HG03460 (cell line): ENCODE results near the gene CLSTN2.

Experiments
- ATAC-seq: cut with Tn5 transposase; IDR thresholded peaks from one replicate; pipeline ENCODE4 v1.9.1; 2021; ENCODE audit not compliant: unreplicated experiment

Gene CLSTN2

DNA sequence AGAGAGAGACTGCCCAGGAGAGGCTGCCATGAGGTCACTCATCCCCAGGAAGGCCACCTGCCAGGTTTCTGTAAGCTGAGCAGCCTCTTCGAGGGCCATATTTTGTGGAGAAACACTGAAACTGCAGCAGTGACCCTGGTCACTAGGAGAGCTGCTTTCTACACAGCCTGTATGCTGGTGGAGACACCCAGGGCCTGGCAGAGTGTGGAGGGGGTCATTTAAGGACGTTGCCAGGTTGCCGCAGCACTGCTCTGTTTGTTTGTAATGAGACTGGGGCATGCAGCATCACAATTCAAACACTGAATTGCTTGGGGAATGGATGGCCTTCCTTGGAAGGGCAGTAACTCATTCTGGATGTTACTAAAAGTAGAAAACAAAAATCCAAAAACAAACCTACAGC, 638.0 kb downstream of the CLSTN2 start:
- no peak for ATAC-seq

- ATAC-seq: no peak
These were observed 639.4 kb downstream of the CLSTN2 start for GRCh38 chr3:140574375-140574774.

- no peak for ATAC-seq
These were observed 641.5 kb downstream of the CLSTN2 start for GRCh38 chr3:140576449-140576848.

- no peak for ATAC-seq
These were observed 642.9 kb downstream of the CLSTN2 start for GRCh38 chr3:140577911-140578310.

GRCh38 chr3:140579260-140579659, 644.3 kb downstream of the CLSTN2 start:
- no peak for ATAC-seq

DNA sequence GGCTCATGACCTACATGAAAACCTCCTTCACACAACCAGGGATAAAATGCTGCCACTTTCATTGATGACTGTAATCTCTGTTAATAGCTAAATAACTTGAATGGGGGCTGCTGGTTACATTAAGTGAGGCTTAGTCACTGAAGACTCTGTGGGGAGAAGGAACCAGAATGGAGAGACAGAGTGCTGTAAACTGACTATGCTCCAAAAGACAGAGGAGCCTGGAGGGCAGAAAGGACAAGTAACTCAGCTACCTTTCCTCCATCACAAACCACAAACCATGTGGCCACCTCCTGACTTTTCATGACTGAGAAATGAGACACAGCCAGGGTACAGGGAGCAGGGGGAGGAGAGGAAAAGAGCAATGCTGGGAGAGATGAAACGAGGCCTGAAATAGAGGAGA, 645.8 kb downstream of the CLSTN2 start:
- ATAC-seq: no peak

GRCh38 chr3:140584549-140584948, 649.6 kb downstream of the CLSTN2 start:
- ATAC-seq: no peak

DNA sequence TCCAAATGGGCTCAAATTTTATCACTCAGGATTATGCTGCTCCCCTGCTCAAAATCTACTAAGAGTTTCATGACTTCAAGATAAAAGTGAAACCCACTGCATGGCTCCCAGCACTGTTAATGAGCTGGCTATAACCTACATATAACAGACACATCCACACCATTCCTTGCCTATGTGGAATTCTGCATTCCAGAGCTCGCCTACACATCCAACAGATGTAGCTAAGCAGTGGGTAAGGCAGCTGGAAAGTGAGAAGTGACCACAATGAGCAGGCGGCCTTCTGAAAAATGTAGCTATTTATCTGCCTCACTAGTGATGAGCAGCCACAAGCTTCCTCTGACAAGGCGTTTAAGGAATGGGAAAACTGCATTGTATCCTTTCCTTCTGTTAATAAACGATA, 650.8 kb downstream of the CLSTN2 start:
- ATAC-seq: no peak

- no peak for ATAC-seq
These were observed 651.3 kb downstream of the CLSTN2 start for GRCh38 chr3:140586311-140586710.

- no peak for ATAC-seq
These were observed 653.6 kb downstream of the CLSTN2 start for GRCh38 chr3:140588558-140588957.

DNA sequence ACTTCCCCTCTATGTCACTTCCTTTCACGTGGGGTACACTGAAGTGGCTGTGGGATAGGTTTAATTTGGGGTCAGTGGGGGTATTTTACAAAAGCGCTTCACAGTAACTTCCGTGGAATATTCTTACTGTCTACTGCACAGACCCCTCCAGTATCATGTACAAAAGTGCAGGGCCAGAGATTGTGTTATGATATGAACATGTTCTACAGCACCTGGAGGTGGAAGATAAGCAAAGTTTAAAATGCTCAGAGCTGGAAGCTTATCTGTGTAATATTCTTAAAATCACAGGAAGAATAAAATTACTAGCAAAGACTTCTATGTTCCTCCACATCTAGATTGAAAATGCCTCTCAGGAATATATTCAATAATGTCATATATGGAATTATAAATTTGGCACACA, 658.8 kb downstream of the CLSTN2 start:
- ATAC-seq: no peak

DNA sequence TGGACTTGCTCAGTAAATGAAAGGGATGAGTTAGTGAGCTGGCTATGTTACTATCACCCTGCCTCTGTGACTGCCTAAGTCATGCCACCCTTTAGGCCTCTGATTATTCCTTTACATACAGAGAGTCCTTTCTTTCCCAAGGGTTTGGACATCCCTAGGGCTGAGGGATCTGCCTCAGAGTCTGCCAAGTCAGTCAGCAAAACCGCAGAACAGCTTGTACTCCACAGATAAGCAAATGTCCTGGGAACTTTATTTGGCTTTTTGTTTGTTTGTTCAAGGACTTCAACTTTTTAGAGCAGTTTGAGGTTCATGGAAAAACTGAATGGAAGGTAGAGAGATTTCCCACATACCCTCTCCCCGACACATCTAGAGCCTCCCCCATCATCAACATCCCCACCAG, 660.3 kb downstream of the CLSTN2 start:
- no peak for ATAC-seq

GRCh38 chr3:140597364-140597763, 662.4 kb downstream of the CLSTN2 start:
- no peak for ATAC-seq

GRCh38 chr3:140597792-140598191, 662.8 kb downstream of the CLSTN2 start:
- ATAC-seq: no peak

GRCh38 chr3:140599009-140599408, 664.0 kb downstream of the CLSTN2 start:
- ATAC-seq: no peak

GRCh38 chr3:140599496-140599895, 664.5 kb downstream of the CLSTN2 start:
- no peak for ATAC-seq

- no peak for ATAC-seq
These were observed 666.9 kb downstream of the CLSTN2 start for GRCh38 chr3:140601881-140602280.

GRCh38 chr3:140602781-140603180, 667.8 kb downstream of the CLSTN2 start:
- ATAC-seq: no peak

- no peak for ATAC-seq
These were observed 668.8 kb downstream of the CLSTN2 start for GRCh38 chr3:140603766-140604165.

GRCh38 chr3:140610544-140610943, 675.6 kb downstream of the CLSTN2 start:
- no peak for ATAC-seq

DNA sequence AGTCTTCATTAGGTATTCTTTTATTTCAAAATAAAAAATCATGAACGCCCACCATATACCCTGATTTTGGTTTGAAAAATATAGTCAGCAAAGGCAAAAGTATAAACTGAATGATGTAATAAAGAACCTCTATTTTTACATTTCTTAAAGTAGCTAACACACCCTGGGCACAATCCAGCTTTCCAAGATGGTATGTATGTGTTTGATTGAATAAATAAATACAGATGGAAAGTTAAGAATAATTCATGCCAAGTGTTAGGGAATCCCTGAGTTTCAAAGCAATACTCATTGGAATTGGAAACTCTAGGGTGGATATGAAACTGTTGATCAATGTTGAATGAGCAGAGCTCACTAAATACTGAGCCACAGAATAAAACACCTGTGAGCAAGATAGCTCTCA, 679.0 kb downstream of the CLSTN2 start:
- ATAC-seq: no peak

GRCh38 chr3:140617135-140617534, 682.1 kb downstream of the CLSTN2 start:
- ATAC-seq: no peak

- no peak for ATAC-seq
These were observed 691.9 kb downstream of the CLSTN2 start for GRCh38 chr3:140626856-140627255.
